DLD1 (cell line): ENCODE data around the gene CLDND2.
"Not testable (repeated sequence)": the region's sequence is repeated elsewhere in the genome, so short reads cannot be mapped to it uniquely, and the experiment has no call there.

ENCODE experiments used
- in situ Hi-C: cut with HindIII; loops from 2 replicates; pipeline ENCODE4 v1.10.0; 2017; ENCODE audit warnings: low sequenced_read_pairs

CLDND2 gene, protein sequence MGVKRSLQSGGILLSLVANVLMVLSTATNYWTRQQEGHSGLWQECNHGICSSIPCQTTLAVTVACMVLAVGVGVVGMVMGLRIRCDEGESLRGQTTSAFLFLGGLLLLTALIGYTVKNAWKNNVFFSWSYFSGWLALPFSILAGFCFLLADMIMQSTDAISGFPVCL

GRCh38 chr19:51368366-51369282 lies at the start of gene CLDND2:
CLDND2 (minus strand) TSS chr19:51369003; CDS start chr19:51368577, 426 bp downstream.
- in situ Hi-C loops, result no loop called here

- in situ Hi-C loops, result no loop called here
Measured at GRCh38 chr19:51417810-51418157, 49.0 kb upstream of the CLDND2 start.

- in situ Hi-C loops, result no loop called here
Measured at GRCh38 chr19:51417107-51417809, 48.5 kb upstream of the CLDND2 start, which contains the start of gene SIGLEC10. SIGLEC10 (minus strand) TSS chr19:51417642; CDS start chr19:51417581, 61 bp downstream.

- in situ Hi-C loops, result not testable (repeated sequence)
Measured at GRCh38 chr19:51416422-51416821, 47.6 kb upstream of the CLDND2 start.

DNA sequence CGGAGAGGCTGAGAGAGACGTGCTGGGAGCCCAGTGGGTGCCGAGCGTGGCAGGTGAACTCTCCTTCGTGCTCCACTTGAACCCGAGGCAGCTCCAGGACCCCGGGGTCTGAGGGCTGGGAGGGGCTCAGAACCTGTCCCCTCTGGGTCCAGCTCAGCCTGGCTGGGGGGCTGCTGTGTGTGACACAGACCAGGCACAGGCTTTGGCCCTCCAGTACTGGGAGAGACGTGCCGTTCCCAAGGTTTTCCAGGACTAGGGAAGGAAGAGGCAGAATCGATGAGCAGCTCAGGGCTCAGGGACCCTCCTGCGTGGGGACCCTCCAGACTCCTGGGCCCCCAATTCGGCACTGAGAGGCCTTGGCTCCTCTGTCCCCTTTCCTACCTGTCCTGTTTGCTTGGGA lies 46.4 kb upstream of the CLDND2 start:
- in situ Hi-C loops, result no loop called here

GRCh38 chr19:51410950-51411748 lies 42.3 kb upstream of the CLDND2 start:
- in situ Hi-C loops, result no loop called here

DNA sequence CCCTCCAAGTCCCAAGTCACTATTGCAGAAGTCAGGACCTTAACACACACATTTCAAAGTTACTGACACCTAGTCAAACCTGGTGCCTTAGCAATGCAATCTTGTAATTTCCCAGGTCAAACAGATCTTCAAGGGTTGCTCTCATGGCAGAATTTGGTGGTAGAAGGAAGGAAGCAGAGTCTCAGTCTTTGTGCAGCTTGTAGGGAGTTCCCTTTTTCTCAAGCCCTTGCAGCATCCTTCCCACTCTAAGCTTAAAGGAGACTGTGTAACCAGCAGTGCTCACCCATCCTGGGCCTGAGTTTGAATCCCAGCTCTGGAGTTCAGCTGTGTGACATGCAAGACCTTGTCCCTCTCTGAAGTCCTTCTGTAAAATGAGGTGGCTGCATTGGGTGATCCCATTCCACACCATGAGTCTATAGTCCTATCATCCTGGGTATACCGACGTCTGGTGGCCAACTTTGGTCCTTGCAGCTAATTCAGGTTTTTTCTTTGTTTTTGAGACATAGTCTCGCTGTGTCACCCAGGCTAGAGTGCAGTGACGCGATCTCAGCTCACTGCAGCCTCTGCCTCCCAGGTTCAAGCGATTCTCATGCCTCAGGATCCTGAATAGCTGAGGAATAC lies 38.8 kb upstream of the CLDND2 start:
- in situ Hi-C loops, result no loop called here

DNA sequence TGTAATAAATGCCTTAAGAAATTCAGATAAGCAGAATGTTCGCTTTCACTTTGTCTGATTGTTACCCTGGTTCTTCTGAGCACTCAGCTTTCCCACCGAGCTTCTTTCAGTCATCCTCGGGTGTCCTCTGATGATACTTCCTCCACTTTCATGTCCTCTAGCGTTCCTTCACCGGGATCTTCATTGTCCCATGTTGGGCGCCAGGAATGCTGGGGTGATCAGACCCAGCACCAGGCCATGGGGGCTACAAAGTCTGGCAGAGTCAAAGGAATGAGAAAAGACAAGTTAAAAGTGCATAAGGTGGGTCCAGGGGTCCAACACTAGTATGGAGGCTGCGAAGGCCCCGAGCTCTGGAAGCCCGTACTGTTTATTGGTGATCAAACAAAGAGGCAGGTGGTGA lies 33.3 kb upstream of the CLDND2 start:
- in situ Hi-C loops, result no loop called here

- in situ Hi-C loops, result not testable (repeated sequence)
Measured at GRCh38 chr19:51399936-51400335, 31.1 kb upstream of the CLDND2 start.

DNA sequence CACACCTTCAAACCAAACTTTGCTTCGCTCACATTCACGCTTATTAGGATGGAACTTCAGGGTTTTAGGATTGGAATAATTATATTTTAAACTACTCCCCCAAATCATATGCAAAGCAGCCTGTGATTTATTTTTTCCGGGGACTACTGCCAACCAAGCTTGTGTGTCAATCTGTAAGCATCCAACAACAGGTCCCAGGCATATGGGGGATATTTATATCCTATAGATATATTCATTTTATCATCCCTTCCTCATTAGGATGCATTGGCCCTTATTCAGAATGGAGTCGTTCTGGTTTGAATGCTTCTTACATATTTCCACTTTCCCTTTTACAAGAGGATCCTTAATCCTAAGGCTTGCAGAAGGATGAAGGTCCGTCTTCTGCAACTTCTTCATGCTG lies 30.4 kb upstream of the CLDND2 start:
- in situ Hi-C loops, result no loop called here

GRCh38 chr19:51398096-51398704 lies 29.4 kb upstream of the CLDND2 start:
- in situ Hi-C loops, result no loop called here

GRCh38 chr19:51397453-51397852 lies 28.6 kb upstream of the CLDND2 start:
- in situ Hi-C loops, result not testable (repeated sequence)

- in situ Hi-C loops, result no loop called here
Measured at GRCh38 chr19:51396175-51396574, 27.4 kb upstream of the CLDND2 start.

GRCh38 chr19:51394050-51394836 lies 25.4 kb upstream of the CLDND2 start:
- in situ Hi-C loops, result no loop called here

DNA sequence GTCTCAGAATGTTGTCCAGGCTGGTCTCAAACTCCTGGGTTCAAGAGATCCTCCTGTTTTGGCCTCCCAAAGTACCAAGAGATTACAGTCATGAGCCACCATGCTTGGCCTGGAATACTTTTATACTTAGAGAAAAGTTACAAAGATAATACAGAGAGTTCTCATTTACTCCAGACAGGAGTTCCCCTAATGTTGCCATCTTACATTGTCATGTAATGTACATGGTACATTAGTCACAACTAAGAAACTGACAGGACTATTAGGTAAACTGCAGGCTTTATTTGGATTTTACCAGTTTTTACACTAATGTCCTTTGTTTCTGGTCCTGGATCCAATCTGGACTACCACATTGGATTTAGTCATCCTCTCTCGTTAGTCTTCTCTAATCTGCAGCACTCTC lies 23.9 kb upstream of the CLDND2 start:
- in situ Hi-C loops, result no loop called here

GRCh38 chr19:51391073-51391611 lies 22.3 kb upstream of the CLDND2 start:
- in situ Hi-C loops, result no loop called here

DNA sequence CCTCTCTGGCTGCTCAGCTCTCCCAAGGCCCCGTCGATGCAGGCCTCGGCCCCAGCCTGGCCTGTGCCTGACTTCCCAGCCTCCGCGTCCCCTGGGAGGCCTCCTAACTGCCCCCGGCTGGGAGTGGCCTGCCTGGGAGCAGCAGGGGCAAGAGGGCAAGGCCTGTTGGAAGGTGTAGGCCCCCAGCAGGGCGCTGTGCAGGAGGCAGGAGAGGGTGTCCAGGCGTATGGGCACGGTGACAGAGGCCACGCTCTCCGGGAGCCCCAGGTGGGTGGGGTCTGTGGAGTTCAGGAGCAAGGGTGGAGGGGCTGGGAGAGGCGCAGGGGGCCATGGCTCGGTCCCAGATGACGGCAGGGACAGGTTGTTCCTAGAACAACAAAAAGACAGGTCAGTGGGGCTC lies 20.3 kb upstream of the CLDND2 start:
- in situ Hi-C loops, result no loop called here

GRCh38 chr19:51387924-51388389 lies 19.2 kb upstream of the CLDND2 start, which contains the start of gene LIM2:
LIM2 (minus strand) TSS chr19:51387974; CDS start chr19:51387443, 531 bp downstream.
- in situ Hi-C loops, result no loop called here
